ENCODE measurements around the gene BLOC1S5. TPM values are rescaled to one million over a fixed set of nuclear protein-coding genes. Genes with fewer than 3 reads are reported as not detected.

The BLOC1S5 gene
- total RNA-seq, 1 experiment from 2014 or later, result 11.8 TPM

- TF ChIP-seq SIN3A (IDR thresholded peaks at IDR 0.05; ENCODE audit: borderline replicate concordance, insufficient read depth, low read depth, low read length) (no peak), TCF7L2 (IDR thresholded peaks at IDR 0.05; ENCODE audit: low read depth, low read length) (no peak), CTCF (IDR thresholded peaks at IDR 0.05) (no peak), REST (IDR thresholded peaks at IDR 0.05; ENCODE audit: insufficient read depth in 1 of 2, low read depth in 2 of 2, low read length in 1 of 2) (no peak), POLR2AphosphoS5 (IDR thresholded peaks at IDR 0.05; ENCODE audit: low read depth, low read length) (no peak)
- in situ Hi-C loops (cut with HindIII; ENCODE audit: low pct_unique_long_range_greater_than_20kb, low sequenced_read_pairs) (no loop called here), intact Hi-C loops (cut with micrococcal nuclease; ENCODE audit: unreplicated experiment) (loop anchor here (5.0 kb wide), 1 partner anchor 266 kb away; the partner anchor contains the start of gene BMP6)
- Histone ChIP-seq H3K27ac (ENCODE audit: low read length) (no peak overlapping the region), H3K4me1 (ENCODE audit: control insufficient read depth, insufficient read depth, low read length) (no peaks in the 10 kb centered on the region), H3K36me3 (ENCODE audit: control insufficient read depth, insufficient read depth, low read length) (no peaks in the 10 kb centered on the region), H3K4me3 (ENCODE audit: low read depth in 2 of 2, low read length in 2 of 2) (no peak overlapping the region), H3K27me3 (ENCODE audit: control insufficient read depth, insufficient read depth, low read length) (no peaks in the 10 kb centered on the region), H3K9me3 (ENCODE audit: control insufficient read depth, insufficient read depth, low read depth, low read length) (no peaks in the 10 kb centered on the region)
- DNase-seq (ENCODE audit: low read depth, low spot score) (no peak), ATAC-seq (no peak)
- ChIA-PET CTCF (no interaction called here), POLR2A (no interaction called here)
- no TSS peak for BruUV-seq (replicated peaks)
Observed at GRCh38 chr6:7993399-7993798, 70.8 kb downstream of the BLOC1S5 start.

- no TSS peak for BruUV-seq (replicated peaks)
- DNase-seq (ENCODE audit: low read depth, low spot score) (no peak), ATAC-seq (peak; percentile 84)
- Histone ChIP-seq H3K4me1 (ENCODE audit: control insufficient read depth, insufficient read depth, low read length) (no peaks in the 10 kb centered on the region), H3K27me3 (ENCODE audit: control insufficient read depth, insufficient read depth, low read length) (no peaks in the 10 kb centered on the region), H3K27ac (ENCODE audit: low read length) (no peak overlapping the region), H3K36me3 (ENCODE audit: control insufficient read depth, insufficient read depth, low read length) (no peaks in the 10 kb centered on the region), H3K9me3 (ENCODE audit: control insufficient read depth, insufficient read depth, low read depth, low read length) (no peaks in the 10 kb centered on the region), H3K4me3 (ENCODE audit: low read depth in 2 of 2, low read length in 2 of 2) (no peak overlapping the region)
- no peak for TF ChIP-seq POLR2AphosphoS5 (IDR thresholded peaks at IDR 0.05; ENCODE audit: low read depth, low read length)
- peak; percentile 61 for TF ChIP-seq CTCF (IDR thresholded peaks at IDR 0.05)
- in situ Hi-C loops (cut with HindIII; ENCODE audit: low pct_unique_long_range_greater_than_20kb, low sequenced_read_pairs), result no loop called here
- ChIA-PET CTCF (interaction anchor here (1.2 kb wide), 1 partner anchor 270 kb away, joined by 3 read pairs; no protein-coding TSS in a partner anchor), POLR2A (no interaction called here)
- intact Hi-C loops (cut with micrococcal nuclease; ENCODE audit: unreplicated experiment), result loop anchor here (5.0 kb wide), 1 partner anchor 265 kb away; the partner anchor contains the start of gene BMP6
Observed at GRCh38 chr6:7992002-7992815, 72.0 kb downstream of the BLOC1S5 start.
